Neuron (in vitro differentiated cells): Measurements from ENCODE around the gene ZNF441.
"Not testable (repeated sequence)": the region's sequence is repeated elsewhere in the genome, so short reads cannot be mapped to it uniquely, and the experiment has no call there.

ENCODE experiments used
- H2AFZ ChIP-seq: one replicate; pipeline ENCODE4 v1.6.1; 2013; ENCODE audit warnings: low read depth, mild to moderate bottlenecking, inconsistent platforms, low read length, moderate library complexity
- H3K27me3 ChIP-seq: one replicate; pipeline ENCODE4 v1.6.1; 2013; ENCODE audit warnings: low read length; ENCODE audit not compliant: insufficient read depth
- H3K36me3 ChIP-seq: one replicate; pipeline ENCODE4 v1.6.1; 2013; ENCODE audit warnings: low read length; ENCODE audit not compliant: insufficient read depth
- H3K4me1 ChIP-seq: one replicate; pipeline ENCODE4 v1.6.1; 2013; ENCODE audit warnings: low read length; ENCODE audit not compliant: insufficient read depth
- H3K4me3 ChIP-seq: 2 replicates; pipeline ENCODE4 v1.5.1; 2013; ENCODE audit warnings: mild to moderate bottlenecking, low read length, moderate library complexity
- H3K9me3 ChIP-seq: one replicate; pipeline ENCODE4 v1.6.1; 2013; ENCODE audit warnings: low read length

ZNF441 gene

GRCh38 chr19:11754663-11755062 is 12.1 kb upstream of the ZNF441 start:
- H3K4me3 ChIP-seq: no peak overlapping the region
- H3K27me3 ChIP-seq: no peaks in the 10 kb centered on the region
- H3K36me3 ChIP-seq: no peaks in the 10 kb centered on the region
- peaks cover 11% of the 10 kb centered on the region for H3K9me3 ChIP-seq
- no peak overlapping the region for H2AFZ ChIP-seq
- no peaks in the 10 kb centered on the region for H3K4me1 ChIP-seq

- Histone ChIP-seq H2AFZ (no peak overlapping the region), H3K4me3 (no peak overlapping the region), H3K9me3 (peaks cover 11% of the 10 kb centered on the region), H3K36me3 (no peaks in the 10 kb centered on the region), H3K4me1 (no peaks in the 10 kb centered on the region), H3K27me3 (no peaks in the 10 kb centered on the region)
These were observed 9.8 kb upstream of the ZNF441 start for GRCh38 chr19:11756965-11757364.

GRCh38 chr19:11759805-11760204 is 7.0 kb upstream of the ZNF441 start:
- no peaks in the 10 kb centered on the region for H3K27me3 ChIP-seq
- no peaks in the 10 kb centered on the region for H3K4me1 ChIP-seq
- no peak overlapping the region for H2AFZ ChIP-seq
- H3K4me3 ChIP-seq: no peak overlapping the region
- no peaks in the 10 kb centered on the region for H3K36me3 ChIP-seq
- H3K9me3 ChIP-seq: peaks cover 11% of the 10 kb centered on the region

DNA sequence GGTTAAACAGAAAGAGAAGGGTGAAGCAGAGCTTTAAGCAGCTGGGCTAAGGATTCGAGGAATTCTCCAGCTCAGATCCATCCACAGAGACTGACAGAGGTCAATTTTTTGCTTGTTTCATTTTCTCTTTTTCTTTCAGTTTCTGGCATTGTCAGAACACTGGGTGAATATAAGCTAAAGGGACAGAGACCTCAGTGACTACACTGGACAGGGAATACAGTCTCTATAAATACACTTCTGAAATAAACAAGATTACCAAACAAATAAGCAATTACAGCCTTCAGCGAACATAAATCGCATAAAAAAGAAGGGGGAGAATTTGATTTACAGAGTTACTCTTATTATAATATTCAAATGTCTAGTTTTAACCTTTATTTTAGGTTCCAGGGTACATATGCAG is 3.7 kb upstream of the ZNF441 start:
- no peak overlapping the region for H3K4me3 ChIP-seq
- H2AFZ ChIP-seq: no peak overlapping the region
- H3K27me3 ChIP-seq: no peaks in the 10 kb centered on the region
- peaks cover 7% of the 10 kb centered on the region for H3K4me1 ChIP-seq
- no peaks in the 10 kb centered on the region for H3K36me3 ChIP-seq
- no peaks in the 10 kb centered on the region for H3K9me3 ChIP-seq

- Histone ChIP-seq H3K9me3 (no peaks in the 10 kb centered on the region), H3K4me3 (no peak overlapping the region)
These were observed 3.2 kb upstream of the ZNF441 start for GRCh38 chr19:11763611-11764010.

GRCh38 chr19:11767633-11768133 is 883 bp downstream of the ZNF441 start:
- H2AFZ ChIP-seq: no peak overlapping the region
- H3K9me3 ChIP-seq: peaks cover 19% of the 10 kb centered on the region
- H3K4me1 ChIP-seq: peaks cover 12% of the 10 kb centered on the region
- H3K36me3 ChIP-seq: peaks cover 9% of the 10 kb centered on the region
- H3K27me3 ChIP-seq: no peaks in the 10 kb centered on the region
- H3K4me3 ChIP-seq: peak overlapping the region; percentile 86

More at GRCh38 chr19:11763611-11764010, 3.2 kb upstream of the ZNF441 start:
- H3K27me3 ChIP-seq: no peaks in the 10 kb centered on the region
- H3K4me1 ChIP-seq: peaks cover 11% of the 10 kb centered on the region
- H3K36me3 ChIP-seq: peaks cover 1% of the 10 kb centered on the region
- no peak overlapping the region for H2AFZ ChIP-seq

DNA sequence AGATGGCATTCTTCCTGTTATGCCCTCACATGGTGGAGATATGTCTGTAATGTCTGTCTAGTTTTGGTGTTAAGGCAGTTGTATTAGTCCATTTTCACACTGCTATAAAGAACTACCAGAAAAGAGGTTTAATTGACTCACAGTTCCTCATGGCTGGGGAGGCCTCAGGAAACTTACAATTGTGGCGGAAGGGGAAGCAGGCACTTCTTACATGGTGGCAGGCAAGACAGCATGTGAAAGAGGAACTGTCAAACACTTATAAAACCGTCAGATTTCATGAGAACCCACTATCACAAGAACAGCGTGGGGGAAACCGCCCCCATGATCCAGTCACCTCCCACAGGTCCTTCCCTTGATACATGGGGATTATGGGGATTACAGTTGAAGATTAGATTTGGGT is 3.2 kb downstream of the ZNF441 start:
- Histone ChIP-seq H3K36me3 (peaks cover 9% of the 10 kb centered on the region), H3K9me3 (peaks cover 22% of the 10 kb centered on the region), H3K4me3 (no peak overlapping the region), H3K27me3 (no peaks in the 10 kb centered on the region), H2AFZ (no peak overlapping the region), H3K4me1 (peaks cover 12% of the 10 kb centered on the region)

DNA sequence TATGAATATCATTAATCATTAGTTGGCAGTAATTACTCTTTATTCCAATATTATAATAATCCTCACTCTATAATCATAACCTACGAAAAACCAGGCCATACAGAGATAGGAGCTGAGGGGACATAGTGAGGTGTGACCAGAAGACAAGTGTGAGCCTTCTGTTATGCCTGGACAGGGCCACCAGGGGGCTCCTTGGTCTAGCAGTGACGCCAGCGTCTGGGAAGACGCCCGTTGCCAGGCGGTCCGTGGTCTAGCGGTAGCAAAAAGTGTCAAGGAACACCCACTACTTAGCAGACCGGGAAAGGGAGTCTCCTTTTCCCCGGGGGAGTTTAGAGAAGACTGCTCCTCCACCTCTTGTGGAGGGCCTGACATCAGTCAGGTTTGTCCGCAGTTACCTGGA is 4.7 kb downstream of the ZNF441 start:
- H3K27me3 ChIP-seq, H3K36me3 ChIP-seq, H2AFZ ChIP-seq, H3K4me3 ChIP-seq, H3K4me1 ChIP-seq: not testable (repeated sequence)
- H3K9me3 ChIP-seq: peaks cover 32% of the 10 kb centered on the region

- H3K27me3 ChIP-seq, H3K4me1 ChIP-seq, H2AFZ ChIP-seq, H3K4me3 ChIP-seq: not testable (repeated sequence)
- peaks cover 65% of the 10 kb centered on the region for H3K9me3 ChIP-seq
- H3K36me3 ChIP-seq: peaks cover 43% of the 10 kb centered on the region
These were observed 9.9 kb downstream of the ZNF441 start for GRCh38 chr19:11776669-11777068.

- no peaks in the 10 kb centered on the region for H3K4me1 ChIP-seq
- H3K4me3 ChIP-seq: no peak overlapping the region
- H2AFZ ChIP-seq: no peak overlapping the region
- H3K27me3 ChIP-seq: no peaks in the 10 kb centered on the region
- peaks cover 76% of the 10 kb centered on the region for H3K36me3 ChIP-seq
- H3K9me3 ChIP-seq: peaks cover 82% of the 10 kb centered on the region
These were observed 13.7 kb downstream of the ZNF441 start for GRCh38 chr19:11780431-11781020.

DNA sequence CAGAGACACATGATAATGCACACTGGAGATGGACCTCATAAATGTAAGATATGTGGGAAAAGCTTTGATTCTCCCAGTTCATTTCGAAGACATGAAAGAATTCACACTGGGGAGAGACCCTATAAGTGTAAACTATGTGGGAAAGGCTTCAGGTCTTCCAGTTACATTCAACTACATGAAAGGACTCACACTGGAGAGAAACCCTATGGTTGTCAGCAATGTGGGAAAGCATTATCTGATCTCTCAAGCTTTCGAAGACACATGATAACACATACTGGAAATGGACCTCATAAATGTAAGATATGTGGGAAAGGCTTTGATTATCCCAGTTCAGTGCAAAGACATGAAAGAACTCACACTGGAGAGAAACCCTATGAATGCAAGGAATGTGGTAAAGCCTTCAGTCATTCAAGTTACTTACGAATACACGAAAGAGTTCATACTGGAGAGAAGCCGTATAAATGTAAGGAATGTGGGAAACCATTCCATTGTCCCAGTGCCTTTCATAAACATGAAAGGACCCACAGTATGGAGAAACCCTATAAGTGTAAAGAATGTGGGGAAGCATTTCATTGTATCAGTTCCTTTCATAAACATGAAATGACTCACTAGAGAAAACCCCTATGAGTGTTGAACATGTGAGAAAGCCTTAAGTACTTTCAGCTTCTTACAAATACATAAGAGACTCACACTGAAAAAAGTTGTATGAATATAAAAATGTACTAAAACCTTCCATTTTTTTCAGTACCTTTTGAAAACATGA is 14.7 kb downstream of the ZNF441 start:
- no peak overlapping the region for H3K4me3 ChIP-seq
- peaks cover 80% of the 10 kb centered on the region for H3K9me3 ChIP-seq
- no peaks in the 10 kb centered on the region for H3K4me1 ChIP-seq
- no peak overlapping the region for H2AFZ ChIP-seq
- peaks cover 79% of the 10 kb centered on the region for H3K36me3 ChIP-seq
- no peaks in the 10 kb centered on the region for H3K27me3 ChIP-seq

DNA sequence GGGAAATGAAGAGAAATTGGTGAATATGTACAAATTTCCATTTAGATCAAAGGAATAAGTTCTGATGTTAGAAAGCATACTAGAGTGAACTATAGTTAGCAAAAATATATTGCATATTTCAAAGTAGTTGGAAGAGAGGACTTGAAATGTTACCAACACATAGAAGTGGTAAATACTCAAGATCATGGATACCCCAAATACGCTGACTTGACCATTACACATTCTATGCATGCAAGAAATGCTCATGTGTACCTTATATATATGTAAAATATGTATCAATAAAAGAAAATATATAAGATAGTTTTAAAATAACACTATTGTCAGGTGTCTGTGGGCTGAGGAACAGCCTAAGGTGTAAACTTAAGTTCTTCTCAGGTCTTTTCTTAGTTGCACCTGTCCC is 17.0 kb downstream of the ZNF441 start:
- H3K4me3 ChIP-seq: no peak overlapping the region
- H2AFZ ChIP-seq: no peak overlapping the region
- H3K36me3 ChIP-seq: peaks cover 60% of the 10 kb centered on the region
- no peaks in the 10 kb centered on the region for H3K4me1 ChIP-seq
- H3K27me3 ChIP-seq: no peaks in the 10 kb centered on the region
- H3K9me3 ChIP-seq: peaks cover 65% of the 10 kb centered on the region

DNA sequence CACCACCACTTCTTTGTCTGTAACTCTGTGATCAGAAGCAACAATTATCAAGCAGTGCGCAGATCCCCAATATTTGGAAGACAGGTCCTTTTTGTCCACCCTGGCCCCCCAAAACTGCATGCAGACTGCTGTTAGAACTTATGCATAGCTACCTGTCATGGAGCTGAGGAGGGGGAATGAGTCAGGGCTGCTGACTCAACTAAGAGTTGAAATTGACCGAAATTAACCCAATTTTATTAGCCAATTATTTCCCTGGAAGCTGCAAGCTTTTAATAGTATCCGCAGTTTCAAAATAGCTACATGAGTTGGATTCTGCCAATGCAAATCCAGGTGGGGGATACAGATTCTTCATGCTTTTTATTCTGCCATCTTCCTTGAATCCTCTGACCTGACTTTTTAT is 17.6 kb downstream of the ZNF441 start:
- Histone ChIP-seq H3K4me1 (no peaks in the 10 kb centered on the region), H2AFZ (no peak overlapping the region), H3K9me3 (peaks cover 60% of the 10 kb centered on the region), H3K4me3 (no peak overlapping the region), H3K36me3 (peaks cover 56% of the 10 kb centered on the region), H3K27me3 (no peaks in the 10 kb centered on the region)
